ENCODE results near the gene ENPP1.

The ENPP1 gene

GRCh38 chr6:131807644-131808459, at the start of gene ENPP1:
Gene ENPP1 (plus strand): TSS chr6:131808020. CDS start chr6:131808036, 16 bp downstream.
- no peak for DNase-seq

- DNase-seq = no peak
Observed at GRCh38 chr6:131758920-131759319, 48.9 kb upstream of the ENPP1 start.

GRCh38 chr6:131761060-131761761, 46.6 kb upstream of the ENPP1 start:
- no peak for DNase-seq

- DNase-seq = no peak
Observed at GRCh38 chr6:131761762-131762067, 46.1 kb upstream of the ENPP1 start.

- no peak for DNase-seq
Observed at GRCh38 chr6:131762984-131763383, 44.8 kb upstream of the ENPP1 start.

- no peak for DNase-seq
Observed at GRCh38 chr6:131763749-131764148, 44.1 kb upstream of the ENPP1 start.

- no peak for DNase-seq
Observed at GRCh38 chr6:131764350-131764749, 43.5 kb upstream of the ENPP1 start.

GRCh38 chr6:131765081-131765803, 42.6 kb upstream of the ENPP1 start:
- DNase-seq = no peak

GRCh38 chr6:131765804-131766135, 42.0 kb upstream of the ENPP1 start:
- DNase-seq = no peak

GRCh38 chr6:131766631-131767030, 41.2 kb upstream of the ENPP1 start:
- DNase-seq = no peak

GRCh38 chr6:131768964-131769363, 38.9 kb upstream of the ENPP1 start:
- no peak for DNase-seq

- no peak for DNase-seq
Observed at GRCh38 chr6:131769385-131770141, 38.3 kb upstream of the ENPP1 start.

- no peak for DNase-seq
Observed at GRCh38 chr6:131770776-131771175, 37.0 kb upstream of the ENPP1 start.

- no peak for DNase-seq
Observed at GRCh38 chr6:131773284-131773950, 34.4 kb upstream of the ENPP1 start.

GRCh38 chr6:131775886-131776285, 31.9 kb upstream of the ENPP1 start:
- DNase-seq = no peak

- DNase-seq = no peak
Observed at GRCh38 chr6:131776985-131777384, 30.8 kb upstream of the ENPP1 start.

GRCh38 chr6:131778169-131778568, 29.7 kb upstream of the ENPP1 start:
- DNase-seq = no peak

- no peak for DNase-seq
Observed at GRCh38 chr6:131779304-131779703, 28.5 kb upstream of the ENPP1 start.

GRCh38 chr6:131780600-131780999, 27.2 kb upstream of the ENPP1 start:
- no peak for DNase-seq

GRCh38 chr6:131781687-131782086, 26.1 kb upstream of the ENPP1 start:
- DNase-seq = no peak

- DNase-seq = no peak
Observed at GRCh38 chr6:131782764-131783163, 25.1 kb upstream of the ENPP1 start.

- DNase-seq = no peak
Observed at GRCh38 chr6:131784561-131784960, 23.3 kb upstream of the ENPP1 start.

- no peak for DNase-seq
Observed at GRCh38 chr6:131787079-131787478, 20.7 kb upstream of the ENPP1 start.

All from KG1 (cell line).